ELR (cell line): ENCODE data around the gene OR14K1.
"Not testable (repeated sequence)": the region's sequence is repeated elsewhere in the genome, so short reads cannot be mapped to it uniquely, and the experiment has no call there.

ENCODE experiments used
- DNase-seq: peaks from one replicate; pipeline ENCODE4 v3.0.0-alpha.2; 2015; ENCODE audit warnings: low read depth

Gene OR14K1, protein sequence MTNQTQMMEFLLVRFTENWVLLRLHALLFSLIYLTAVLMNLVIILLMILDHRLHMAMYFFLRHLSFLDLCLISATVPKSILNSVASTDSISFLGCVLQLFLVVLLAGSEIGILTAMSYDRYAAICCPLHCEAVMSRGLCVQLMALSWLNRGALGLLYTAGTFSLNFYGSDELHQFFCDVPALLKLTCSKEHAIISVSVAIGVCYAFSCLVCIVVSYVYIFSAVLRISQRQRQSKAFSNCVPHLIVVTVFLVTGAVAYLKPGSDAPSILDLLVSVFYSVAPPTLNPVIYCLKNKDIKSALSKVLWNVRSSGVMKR

GRCh38 chr1:247738315-247738714, at the start of gene OR14K1:
Gene OR14K1, plus strand, starts transcription at chr1:247738615. Its CDS starts 0 bp downstream, at chr1:247738615.
- DNase-seq, result no peak

DNA sequence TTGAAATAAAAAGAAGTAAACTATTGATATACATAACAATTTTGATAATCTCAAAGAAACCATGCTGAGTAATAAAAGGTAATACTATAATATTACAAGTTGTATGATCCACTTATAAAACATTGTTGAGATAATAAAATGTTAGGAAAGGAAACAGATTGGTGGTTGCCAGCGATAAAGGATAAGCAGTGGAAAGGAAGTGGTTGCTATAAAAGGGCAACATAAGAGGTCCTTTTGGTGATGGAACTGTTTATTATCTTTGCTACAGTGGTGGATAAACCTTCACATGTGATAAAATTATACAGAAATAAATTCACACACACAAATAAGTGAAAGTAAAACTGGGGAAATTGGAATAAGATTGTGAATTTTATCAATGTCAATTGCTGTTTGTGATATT, 37.1 kb upstream of the OR14K1 start:
- no peak for DNase-seq

DNA sequence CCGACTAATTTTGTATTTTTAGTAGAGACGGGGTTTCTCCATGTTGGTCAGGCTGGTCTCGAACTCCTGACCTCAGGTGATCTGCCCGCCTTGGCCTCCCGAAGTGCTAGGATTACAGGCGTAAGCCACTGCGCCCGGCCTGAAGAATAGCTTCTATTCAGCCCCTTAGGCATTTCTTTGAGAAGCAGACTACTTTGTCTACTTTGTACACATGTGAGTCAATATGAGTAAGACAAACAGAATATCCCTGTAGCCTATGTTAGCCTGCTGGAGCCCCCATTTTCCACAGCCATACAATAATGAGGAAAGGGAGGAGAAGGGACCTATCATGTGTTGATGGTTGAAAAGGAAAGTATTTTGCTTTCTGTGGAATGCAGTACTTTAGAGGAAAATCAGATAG, 27.7 kb upstream of the OR14K1 start:
- DNase-seq, result peak; percentile 1

DNA sequence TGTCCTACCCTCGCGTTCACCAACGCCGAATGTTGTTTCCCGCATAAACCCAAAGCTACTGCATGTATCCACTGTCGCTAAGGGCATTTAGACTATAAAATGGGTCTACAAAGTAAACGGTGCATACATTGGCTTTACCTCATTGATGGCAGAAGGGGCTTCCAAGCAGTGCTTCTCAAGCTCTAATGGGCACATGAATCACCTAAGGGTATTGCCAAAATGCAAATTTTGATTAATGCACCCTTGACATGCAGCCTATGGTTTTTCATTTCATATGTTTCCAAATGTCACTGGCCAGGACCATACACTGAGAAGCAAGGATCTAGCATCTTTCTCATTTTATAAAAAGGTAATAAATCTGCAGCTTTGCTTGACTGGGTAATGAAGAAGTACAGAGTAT, 24.7 kb upstream of the OR14K1 start:
- DNase-seq, result no peak

DNA sequence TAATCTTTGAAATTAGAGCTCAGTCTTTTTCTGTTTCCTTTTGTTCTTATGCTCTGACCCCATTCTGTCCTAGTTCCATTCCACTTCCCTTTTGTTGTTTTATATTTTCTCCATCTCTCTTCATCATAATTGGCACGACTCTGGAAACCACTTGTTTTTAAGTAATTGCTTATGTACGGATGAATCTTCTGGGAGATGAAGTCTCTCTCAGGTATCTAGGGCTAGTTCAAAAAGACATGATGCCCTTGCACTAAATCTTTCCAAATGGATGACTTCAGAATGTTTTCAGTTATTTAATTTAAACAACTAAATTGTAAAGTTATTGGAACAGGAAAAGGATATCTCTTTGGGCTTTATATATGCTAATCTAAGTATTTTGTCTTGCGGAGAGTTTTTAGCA, 21.9 kb upstream of the OR14K1 start, which contains the start of gene OR6F1:
TSS of gene OR6F1 (minus strand) at position 101 of the 400 bp plus-strand sequence. CDS start 3,891 bp downstream, outside the sequence.
- DNase-seq, result no peak

DNA sequence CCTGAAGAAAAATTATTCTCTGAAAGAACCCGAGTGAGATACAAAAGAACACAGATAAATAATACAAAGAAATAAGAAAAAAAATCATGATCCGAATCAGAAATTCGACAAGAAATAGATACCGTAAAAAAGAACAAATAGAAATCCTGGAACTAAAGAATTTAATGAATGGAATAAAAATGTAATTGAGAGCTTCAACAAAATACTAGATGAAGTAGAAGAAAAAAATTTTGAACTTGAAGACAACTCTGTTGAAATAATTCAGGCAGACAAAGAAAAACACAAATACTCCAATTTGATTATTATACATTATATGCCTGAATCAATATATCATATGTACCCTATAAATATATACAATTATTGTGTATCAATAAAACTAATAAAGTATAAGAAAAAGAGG, 17.2 kb upstream of the OR14K1 start:
- no peak for DNase-seq

GRCh38 chr1:247740721-247741120, 2.3 kb downstream of the OR14K1 start:
- DNase-seq, result peak; percentile 48

GRCh38 chr1:247741756-247742155, 3.3 kb downstream of the OR14K1 start:
- DNase-seq, result no peak

GRCh38 chr1:247742215-247742760, 3.9 kb downstream of the OR14K1 start:
- DNase-seq, result peak; percentile 38

GRCh38 chr1:247746391-247746935, 8.0 kb downstream of the OR14K1 start:
- DNase-seq, result no peak

DNA sequence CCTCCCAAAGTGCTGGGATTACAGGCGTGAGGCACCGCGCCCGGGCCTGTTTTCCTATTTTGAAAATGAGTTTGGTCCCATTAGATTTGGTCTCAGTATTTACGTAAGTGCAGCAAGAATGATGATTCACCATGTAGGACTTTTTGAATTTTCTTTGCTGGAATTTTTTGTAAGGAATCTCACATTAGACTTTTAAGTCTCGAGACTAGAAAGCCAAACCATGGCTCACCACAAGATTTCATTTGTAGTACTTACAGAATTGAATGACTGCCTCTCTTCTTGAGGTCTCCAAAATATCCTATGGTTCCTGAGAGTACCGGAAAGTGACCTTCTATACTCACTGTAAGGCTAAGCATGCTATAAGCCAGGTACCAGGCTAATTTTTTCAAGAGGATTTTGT, 9.2 kb downstream of the OR14K1 start:
- peak; percentile 38 for DNase-seq

DNA sequence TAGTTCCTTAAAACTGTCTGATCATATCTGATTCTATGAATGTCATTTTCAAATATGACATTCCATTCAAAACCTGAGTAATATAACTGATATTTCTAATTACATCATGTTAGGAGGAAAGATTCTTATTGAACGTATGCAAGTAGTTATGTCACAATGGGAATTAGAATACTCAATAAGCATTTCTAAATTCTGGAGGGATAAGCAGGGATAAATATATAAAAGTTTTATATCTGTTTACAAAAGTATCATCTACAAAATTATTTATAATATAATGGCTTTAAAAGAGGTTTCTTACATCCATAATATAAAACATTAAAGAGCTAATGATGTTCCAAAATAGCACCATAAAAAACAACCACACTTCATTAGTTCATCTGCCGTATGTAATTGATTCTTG, 9.6 kb downstream of the OR14K1 start, which contains the start of gene OR14A2:
TSS of gene OR14A2 (minus strand) at position 101 of the 400 bp plus-strand sequence.
- no peak for DNase-seq

- DNase-seq, result no peak
Observed at GRCh38 chr1:247749870-247750269, 11.5 kb downstream of the OR14K1 start.

- DNase-seq, result not testable (repeated sequence)
Observed at GRCh38 chr1:247754311-247754710, 15.9 kb downstream of the OR14K1 start.

GRCh38 chr1:247760456-247760855, 22.0 kb downstream of the OR14K1 start, which contains the start of gene OR1C1:
Gene OR1C1, minus strand, starts transcription at chr1:247760556. Its CDS starts 2,150 bp downstream, at chr1:247758406.
- no peak for DNase-seq

DNA sequence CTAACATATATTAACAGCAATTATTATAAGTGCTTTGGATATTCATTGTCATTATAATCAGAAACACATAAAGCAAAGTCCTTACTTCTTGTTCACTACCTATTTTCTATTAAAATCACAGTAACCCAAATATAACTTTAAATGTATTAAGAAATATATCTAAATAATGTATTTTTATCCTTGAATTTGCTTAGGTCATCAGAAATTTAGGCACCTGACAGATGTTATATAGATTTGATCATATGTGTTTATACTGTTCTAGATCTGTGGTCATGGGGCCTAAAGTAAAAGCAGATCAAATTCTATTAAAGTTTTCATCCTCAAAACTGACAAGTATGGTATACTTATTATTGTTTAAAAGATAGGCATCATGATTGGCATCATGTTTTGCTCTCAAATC, 31.2 kb downstream of the OR14K1 start:
- DNase-seq, result no peak
